ENCODE results near the gene NDUFV2. TPM values are rescaled to one million over a fixed set of nuclear protein-coding genes. Genes with fewer than 3 reads are reported as not detected.

NDUFV2 gene
- total RNA-seq, result 132 TPM

GRCh38 chr18:9102508-9103375 lies at the start of gene NDUFV2:
TSS of gene NDUFV2 (plus strand) at chr18:9102699. CDS start at chr18:9102744, 45 bp downstream.

GRCh38 chr18:9136315-9137155 lies 34.0 kb downstream of the NDUFV2 start, which contains the start of gene ANKRD12:
TSS of gene ANKRD12 (plus strand) at chr18:9136781. CDS start at chr18:9182433, 45,652 bp downstream.

Other genes starting within 250 kb of the NDUFV2 start
- 136 TPM for gene ANKRD12, start 34.1 kb downstream of the NDUFV2 start, total RNA-seq
- gene TWSG1, start 232.1 kb downstream of the NDUFV2 start, total RNA-seq, result 81.7 TPM

All from camera-type eye (tissue), 1 donor.